Ascending aorta (tissue), 2 donors: ENCODE results near the gene GOSR2. TPM values are rescaled to one million over a fixed set of nuclear protein-coding genes. Genes with fewer than 3 reads are reported as not detected.

Experiments
- DNase-seq, 2 donors: peaks; one replicate each; pipeline ENCODE4 v3.0.0-alpha.2; 2019; ENCODE audit warnings: low spot score in 2 of 2
- H3K27ac ChIP-seq, 2 donors: fragments of 200-600 bp; sonication (generic); one replicate each; pipeline ENCODE4 v1.5.1; 2016 to 2017; ENCODE audit warnings: mild to moderate bottlenecking in 1 of 2
- H3K27me3 ChIP-seq: fragments of 200-600 bp; sonication (generic); one replicate; pipeline ENCODE4 v1.5.1; 2017
- H3K36me3 ChIP-seq, 2 donors: fragments of 200-600 bp; sonication (generic); one replicate each; pipeline ENCODE4 v1.5.1; 2016
- H3K4me1 ChIP-seq, 2 donors: fragments of 200-600 bp; sonication (generic); one replicate each; pipeline ENCODE4 v1.5.1; 2016 to 2017; ENCODE audit warnings: mild to moderate bottlenecking in 1 of 2
- H3K4me3 ChIP-seq, 2 donors: fragments of 200-600 bp; sonication (generic); one replicate each; pipeline ENCODE4 v1.5.1; 2016 to 2017; ENCODE audit warnings: mild to moderate bottlenecking in 1 of 2
- H3K9me3 ChIP-seq, 2 donors: fragments of 200-600 bp; sonication (generic); one replicate each; pipeline ENCODE4 v1.5.1; 2016
- intact Hi-C: fragments of 100-400 bp; cut with DNase I; formaldehyde crosslinking; loops from one replicate; pipeline ENCODE4 v1.15.1; 2023
- total RNA-seq: library from RNA; depleted of rRNA; stranded (reverse); fragments of >200 nt; gene quantifications from one replicate; pipeline ENCODE4 v1.1.0, GENCODE V29; 2016
- TF ChIP-seq, protein P1 (sequence below), 3 experiments: fragments of 200-600 bp in 2 of 3; fragments of 450-650 bp in 1 of 3; sonication (generic) in 2 of 3; IDR thresholded peaks; one replicate each; pipeline ENCODE4 v1.5.1; 2016 to 2019; ENCODE audit warnings: antibody characterized with exemption in 3 of 3, mild to moderate bottlenecking in 1 of 3, moderate library complexity in 1 of 3

GOSR2 gene
- total RNA-seq, 1 donor from 2014 or later, result 36.4 TPM

DNA sequence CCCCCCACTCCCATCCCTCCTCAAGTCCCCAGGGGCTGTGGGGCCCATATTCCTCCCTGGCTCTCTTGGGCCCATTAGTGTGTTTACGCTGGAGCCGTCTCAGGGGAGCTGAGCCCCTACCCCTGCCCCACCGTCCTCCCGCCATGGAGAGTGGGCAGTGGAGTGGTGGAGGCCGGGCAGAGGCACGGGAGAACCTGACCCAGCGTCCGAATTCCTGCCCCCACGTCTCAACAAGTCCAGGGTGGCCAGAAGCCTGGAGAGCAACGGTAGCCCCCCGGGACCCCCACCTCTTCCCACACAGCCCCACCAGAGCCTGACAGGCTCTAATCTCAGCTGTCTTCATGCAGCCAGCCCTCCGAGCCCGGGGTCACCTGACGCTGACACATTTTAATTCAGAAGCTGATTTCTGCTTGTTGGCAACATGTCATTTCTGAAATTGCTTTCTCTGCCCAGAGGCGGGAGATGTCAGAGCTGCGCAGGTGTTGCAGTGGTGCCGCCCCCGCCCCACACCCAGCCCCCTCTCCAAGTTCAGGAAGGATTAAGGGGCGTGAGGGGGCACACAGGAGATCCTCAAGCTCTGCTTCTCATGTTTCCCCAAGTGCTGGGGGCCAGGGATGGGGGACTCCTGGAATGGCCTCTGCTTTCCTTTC, 39.0 kb upstream of the GOSR2 start:
- no peak for DNase-seq

DNA sequence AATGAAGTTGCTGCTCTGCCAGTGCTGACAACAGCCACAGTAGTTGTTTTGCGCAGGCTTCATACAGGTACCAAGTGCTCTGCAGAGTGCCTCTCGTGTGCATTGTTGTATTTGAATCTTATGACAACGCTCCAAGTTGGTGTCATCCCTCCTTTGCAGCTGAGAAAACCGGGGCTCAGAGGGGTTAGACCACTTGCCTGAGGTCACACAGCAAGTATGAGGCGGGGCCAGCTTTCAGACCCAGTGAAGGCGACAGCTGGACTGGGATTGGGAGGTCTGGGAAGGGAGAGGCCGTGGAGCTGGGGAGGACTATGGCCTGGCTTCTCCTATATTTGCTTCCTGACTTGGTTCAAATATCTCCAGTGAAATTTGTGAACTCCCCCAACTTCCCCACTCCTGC, 38.4 kb upstream of the GOSR2 start:
- Histone ChIP-seq H3K27me3 (peaks cover 4% of the 10 kb centered on the region), H3K4me1 (no peaks in the 10 kb centered on the region), H3K27ac (no peak overlapping the region), H3K4me3 (no peak overlapping the region), H3K36me3 (no peaks in the 10 kb centered on the region), H3K9me3 (no peaks in the 10 kb centered on the region)
- intact Hi-C loops, result no loop called here
- no peak for DNase-seq
- TF ChIP-seq, protein P1, sequence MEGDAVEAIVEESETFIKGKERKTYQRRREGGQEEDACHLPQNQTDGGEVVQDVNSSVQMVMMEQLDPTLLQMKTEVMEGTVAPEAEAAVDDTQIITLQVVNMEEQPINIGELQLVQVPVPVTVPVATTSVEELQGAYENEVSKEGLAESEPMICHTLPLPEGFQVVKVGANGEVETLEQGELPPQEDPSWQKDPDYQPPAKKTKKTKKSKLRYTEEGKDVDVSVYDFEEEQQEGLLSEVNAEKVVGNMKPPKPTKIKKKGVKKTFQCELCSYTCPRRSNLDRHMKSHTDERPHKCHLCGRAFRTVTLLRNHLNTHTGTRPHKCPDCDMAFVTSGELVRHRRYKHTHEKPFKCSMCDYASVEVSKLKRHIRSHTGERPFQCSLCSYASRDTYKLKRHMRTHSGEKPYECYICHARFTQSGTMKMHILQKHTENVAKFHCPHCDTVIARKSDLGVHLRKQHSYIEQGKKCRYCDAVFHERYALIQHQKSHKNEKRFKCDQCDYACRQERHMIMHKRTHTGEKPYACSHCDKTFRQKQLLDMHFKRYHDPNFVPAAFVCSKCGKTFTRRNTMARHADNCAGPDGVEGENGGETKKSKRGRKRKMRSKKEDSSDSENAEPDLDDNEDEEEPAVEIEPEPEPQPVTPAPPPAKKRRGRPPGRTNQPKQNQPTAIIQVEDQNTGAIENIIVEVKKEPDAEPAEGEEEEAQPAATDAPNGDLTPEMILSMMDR (IDR thresholded peaks at IDR 0.05), result no peak

More for the DNA sequence above, 39.0 kb upstream of the GOSR2 start:
- intact Hi-C loops, result no loop called here
- TF ChIP-seq, protein P1 (IDR thresholded peaks at IDR 0.05), result no peak
- H3K27me3 ChIP-seq, result peaks cover 4% of the 10 kb centered on the region
- H3K27ac ChIP-seq, result no peak overlapping the region
- H3K4me3 ChIP-seq, result no peak overlapping the region
- H3K9me3 ChIP-seq, result no peaks in the 10 kb centered on the region
- H3K4me1 ChIP-seq, result no peaks in the 10 kb centered on the region
- no peaks in the 10 kb centered on the region for H3K36me3 ChIP-seq

DNA sequence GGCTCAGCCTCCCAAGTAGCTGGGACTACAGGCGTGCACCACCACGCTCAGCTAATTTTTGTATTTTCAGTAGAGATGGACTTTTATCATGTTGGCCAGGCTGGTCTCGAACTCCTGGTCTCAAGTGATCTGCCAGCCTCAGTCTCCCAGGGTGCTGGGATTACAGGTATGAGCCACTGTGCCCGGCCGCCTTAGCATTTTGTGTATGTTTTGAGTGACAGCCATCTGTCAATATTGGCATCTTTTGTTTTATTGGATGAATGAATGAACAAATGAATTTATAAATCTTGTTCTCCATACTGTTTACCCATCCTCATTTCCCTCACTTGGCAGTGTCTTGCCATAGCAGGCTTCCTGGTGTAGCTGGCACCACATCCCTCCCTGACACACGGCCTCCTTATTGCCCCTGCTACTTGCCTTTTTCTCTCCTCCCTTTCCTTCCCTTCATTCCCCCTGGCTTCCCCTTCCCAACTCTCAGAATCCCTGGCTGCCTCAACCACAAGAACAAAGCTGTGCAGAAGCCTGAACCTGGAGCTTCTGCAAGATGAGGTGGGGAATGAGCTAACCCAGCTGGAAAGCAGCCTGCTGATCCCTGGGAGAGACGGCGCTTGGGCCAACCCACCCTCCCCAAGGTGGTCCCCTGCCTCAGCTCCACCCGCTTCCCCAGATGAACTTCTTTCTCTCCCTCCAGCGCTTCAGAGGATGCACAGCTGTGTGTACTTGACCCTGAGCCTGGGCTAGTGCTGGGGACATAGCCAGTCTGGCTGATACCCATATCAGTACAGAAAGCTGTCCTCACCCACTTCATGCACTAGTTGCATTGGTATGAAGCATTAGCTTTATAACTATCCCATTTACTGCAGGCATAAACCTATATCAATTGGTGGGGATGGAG, 37.3 kb upstream of the GOSR2 start:
- peaks cover 4% of the 10 kb centered on the region for H3K27me3 ChIP-seq
- no peaks in the 10 kb centered on the region for H3K36me3 ChIP-seq
- intact Hi-C loops, result no loop called here
- no peak overlapping the region for H3K4me3 ChIP-seq
- TF ChIP-seq, protein P1 (IDR thresholded peaks at IDR 0.05), result no peak
- no peaks in the 10 kb centered on the region for H3K4me1 ChIP-seq
- no peak overlapping the region for H3K27ac ChIP-seq
- no peak for DNase-seq
- H3K9me3 ChIP-seq, result no peaks in the 10 kb centered on the region

DNA sequence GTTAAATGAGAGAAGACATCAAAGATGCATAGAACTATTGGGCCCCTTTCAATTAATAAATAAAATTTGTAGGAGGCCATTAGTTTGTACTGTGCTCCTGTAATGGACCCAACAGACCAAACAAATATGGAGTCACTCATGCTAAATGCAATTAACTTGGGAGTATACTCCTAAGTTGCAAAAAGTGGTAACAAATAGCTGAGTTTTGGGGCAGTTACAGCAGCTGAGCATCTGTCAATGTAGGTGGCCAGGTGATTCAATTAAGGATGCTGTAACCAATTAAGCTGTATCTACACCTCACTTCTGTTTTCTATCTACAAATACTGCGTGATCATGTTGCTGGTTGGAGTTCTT, 36.7 kb upstream of the GOSR2 start:
- H3K27me3 ChIP-seq, result peaks cover 4% of the 10 kb centered on the region
- no peaks in the 10 kb centered on the region for H3K9me3 ChIP-seq
- no peak overlapping the region for H3K27ac ChIP-seq
- H3K36me3 ChIP-seq, result no peaks in the 10 kb centered on the region
- intact Hi-C loops, result no loop called here
- no peak for DNase-seq
- no peak overlapping the region for H3K4me3 ChIP-seq
- H3K4me1 ChIP-seq, result no peaks in the 10 kb centered on the region
- TF ChIP-seq, protein P1 (IDR thresholded peaks at IDR 0.05), result no peak

DNA sequence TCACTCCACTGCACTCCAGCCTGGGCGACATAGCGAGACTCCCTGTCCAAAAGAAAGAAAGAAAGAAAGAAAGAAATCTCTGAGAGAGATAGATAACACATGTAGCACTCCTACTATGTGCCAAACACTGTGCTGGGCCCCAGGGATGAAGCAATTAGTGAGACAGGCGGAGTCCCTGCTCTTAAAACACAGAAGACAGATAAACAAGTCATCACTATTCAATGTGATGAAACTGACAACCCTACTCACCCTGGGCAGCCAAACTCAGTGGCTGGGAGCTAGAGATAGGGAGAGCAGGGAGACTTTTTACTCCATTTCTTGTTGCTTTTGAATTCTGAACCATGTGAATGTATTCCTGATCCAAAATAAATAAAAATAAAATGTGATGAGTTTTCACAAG, 35.2 kb upstream of the GOSR2 start:
- Histone ChIP-seq H3K27me3 (peaks cover 4% of the 10 kb centered on the region), H3K9me3 (no peaks in the 10 kb centered on the region), H3K36me3 (no peaks in the 10 kb centered on the region), H3K27ac (no peak overlapping the region), H3K4me3 (no peak overlapping the region), H3K4me1 (no peaks in the 10 kb centered on the region)
- TF ChIP-seq, protein P1 (IDR thresholded peaks at IDR 0.05), result no peak
- intact Hi-C loops, result no loop called here
- DNase-seq, result no peak
